Left lung (tissue), 10 donors: Measurements from ENCODE around the gene ARV1. TPM values are rescaled to one million over a fixed set of nuclear protein-coding genes. Genes with fewer than 3 reads are reported as not detected.

Source experiments
- ATAC-seq: fragments of 200-7000 bp; cut with Tn5 transposase; one replicate; pipeline ENCODE4 v1.9.1; 2020; ENCODE audit warnings: moderate library complexity
- DNase-seq, 4 donors: peaks; one replicate each; pipeline ENCODE4 v3.0.0-alpha.2; 2013 to 2020
- H3K27ac ChIP-seq, 2 donors: fragments of 200-600 bp; sonication (generic) in 1 of 2; one replicate each; pipeline versions ENCODE4 v1.5.0 to v1.8.0; 2020 to 2021
- H3K27me3 ChIP-seq, 2 donors: fragments of 200-600 bp; sonication (generic) in 1 of 2; one replicate each; pipeline versions ENCODE4 v1.5.0 to v1.8.0; 2020 to 2021
- H3K36me3 ChIP-seq, 2 donors: fragments of 200-600 bp; sonication (generic) in 1 of 2; one replicate each; pipeline versions ENCODE4 v1.5.0 to v1.8.0; 2020 to 2021
- H3K4me1 ChIP-seq, 2 donors: fragments of 200-600 bp; one replicate each; pipeline ENCODE4 v1.8.0; 2021
- H3K4me3 ChIP-seq, 2 donors: fragments of 200-600 bp; sonication (generic) in 1 of 2; one replicate each; pipeline versions ENCODE4 v1.5.0 to v1.8.0; 2020 to 2021; ENCODE audit warnings: mild to moderate bottlenecking in 1 of 2
- H3K9me3 ChIP-seq, 2 donors: fragments of 200-600 bp; sonication (generic) in 1 of 2; one replicate each; pipeline versions ENCODE4 v1.5.0 to v1.8.0; 2020 to 2021
- intact Hi-C, 2 donors: fragments of 100-400 bp; cut with DNase I; formaldehyde crosslinking; loops; one replicate each; pipeline versions ENCODE4 v1.11.2 to v1.14.2; 2022
- polyA plus RNA-seq, 6 donors: library from polyadenylated mRNA; unstranded; fragments of 120-200 nt; gene quantifications; one replicate each; pipeline ENCODE4 v1.2.1, GENCODE V29; 2013; ENCODE audit not compliant: insufficient read length in 6 of 6
- total RNA-seq, 2 donors: library from RNA; stranded (reverse); fragmentation: NEBNext Ultra II Directional; extraction: Animal tissue kit (Norgen Biotek cat#: 25700); gene quantifications; one replicate each; pipeline ENCODE4 v1.2.1, GENCODE V29; 2021
- TF ChIP-seq, protein P1 (sequence below), 2 donors: fragments of 200-600 bp; sonication (generic) in 1 of 2; IDR thresholded peaks; one replicate each; pipeline versions ENCODE4 v1.5.0 to v1.8.0; 2021; ENCODE audit warnings: antibody characterized with exemption in 2 of 2
- donor health status: DM: no; HTN: yes; CAD: no.
- donor health status: DM: no; HTN: no; CAD: no.

ARV1 gene
- total and polyA plus RNA-seq, 8 donors, result 16.9 to 25.8 (median 23.3) TPM

DNA sequence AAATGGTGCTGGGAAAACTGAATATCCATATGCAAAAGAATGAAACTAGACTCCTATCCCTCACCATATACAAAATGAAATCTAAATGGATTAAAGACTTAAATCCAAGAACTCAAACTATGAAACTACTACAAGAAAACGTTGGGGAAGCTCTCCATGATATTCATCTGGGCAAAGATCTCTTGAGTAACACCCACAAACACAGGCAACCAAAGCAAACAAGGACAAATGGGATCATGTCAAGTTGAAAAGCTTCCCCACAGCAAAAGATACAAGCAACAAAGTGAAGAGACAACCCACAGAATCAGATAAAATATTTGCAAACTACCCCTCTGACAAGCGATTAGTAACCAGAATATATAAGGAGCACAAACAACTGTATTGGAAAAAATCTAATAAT lies 14.0 kb upstream of the ARV1 start:
- peaks cover 0 to 2% of the 10 kb centered on the region in 2 donors for H3K36me3 ChIP-seq
- no peak overlapping the region for H3K4me3 ChIP-seq
- no peak overlapping the region for H3K27ac ChIP-seq
- no peaks in the 10 kb centered on the region for H3K4me1 ChIP-seq
- H3K9me3 ChIP-seq, result no peaks in the 10 kb centered on the region
- ATAC-seq (no peak), DNase-seq (no peak)
- intact Hi-C loops, result no loop called here
- TF ChIP-seq, protein P1, sequence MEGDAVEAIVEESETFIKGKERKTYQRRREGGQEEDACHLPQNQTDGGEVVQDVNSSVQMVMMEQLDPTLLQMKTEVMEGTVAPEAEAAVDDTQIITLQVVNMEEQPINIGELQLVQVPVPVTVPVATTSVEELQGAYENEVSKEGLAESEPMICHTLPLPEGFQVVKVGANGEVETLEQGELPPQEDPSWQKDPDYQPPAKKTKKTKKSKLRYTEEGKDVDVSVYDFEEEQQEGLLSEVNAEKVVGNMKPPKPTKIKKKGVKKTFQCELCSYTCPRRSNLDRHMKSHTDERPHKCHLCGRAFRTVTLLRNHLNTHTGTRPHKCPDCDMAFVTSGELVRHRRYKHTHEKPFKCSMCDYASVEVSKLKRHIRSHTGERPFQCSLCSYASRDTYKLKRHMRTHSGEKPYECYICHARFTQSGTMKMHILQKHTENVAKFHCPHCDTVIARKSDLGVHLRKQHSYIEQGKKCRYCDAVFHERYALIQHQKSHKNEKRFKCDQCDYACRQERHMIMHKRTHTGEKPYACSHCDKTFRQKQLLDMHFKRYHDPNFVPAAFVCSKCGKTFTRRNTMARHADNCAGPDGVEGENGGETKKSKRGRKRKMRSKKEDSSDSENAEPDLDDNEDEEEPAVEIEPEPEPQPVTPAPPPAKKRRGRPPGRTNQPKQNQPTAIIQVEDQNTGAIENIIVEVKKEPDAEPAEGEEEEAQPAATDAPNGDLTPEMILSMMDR (IDR thresholded peaks at IDR 0.05), result no peak
- no peaks in the 10 kb centered on the region for H3K27me3 ChIP-seq

GRCh38 chr1:230965535-230965934 lies 13.4 kb upstream of the ARV1 start:
- H3K36me3 ChIP-seq, result no peaks in the 10 kb centered on the region
- H3K27ac ChIP-seq, result no peak overlapping the region
- TF ChIP-seq, protein P1 (IDR thresholded peaks at IDR 0.05), result no peak
- DNase-seq (no peak), ATAC-seq (no peak)
- intact Hi-C loops, result no loop called here
- H3K9me3 ChIP-seq, result no peaks in the 10 kb centered on the region
- no peaks in the 10 kb centered on the region for H3K27me3 ChIP-seq
- no peaks in the 10 kb centered on the region for H3K4me1 ChIP-seq
- no peak overlapping the region for H3K4me3 ChIP-seq

GRCh38 chr1:230966358-230966873 lies 12.5 kb upstream of the ARV1 start:
- Histone ChIP-seq H3K27me3 (no peaks in the 10 kb centered on the region), H3K36me3 (no peaks in the 10 kb centered on the region), H3K4me3 (no peak overlapping the region), H3K9me3 (no peaks in the 10 kb centered on the region), H3K27ac (no peak overlapping the region), H3K4me1 (no peaks in the 10 kb centered on the region)
- TF ChIP-seq, protein P1 (IDR thresholded peaks at IDR 0.05), result no peak
- intact Hi-C loops, result no loop called here
- no peak for DNase-seq
- ATAC-seq, result no peak

- DNase-seq (no peak), ATAC-seq (no peak)
- Histone ChIP-seq H3K9me3 (no peaks in the 10 kb centered on the region), H3K27me3 (no peaks in the 10 kb centered on the region), H3K4me3 (no peak overlapping the region), H3K36me3 (no peaks in the 10 kb centered on the region), H3K27ac (no peak overlapping the region), H3K4me1 (peaks cover 0 to 20% of the 10 kb centered on the region in 2 donors)
- TF ChIP-seq, protein P1 (IDR thresholded peaks at IDR 0.05), result no peak
- intact Hi-C loops, result no loop called here
Measured at GRCh38 chr1:230970432-230970831, 8.5 kb upstream of the ARV1 start.

DNA sequence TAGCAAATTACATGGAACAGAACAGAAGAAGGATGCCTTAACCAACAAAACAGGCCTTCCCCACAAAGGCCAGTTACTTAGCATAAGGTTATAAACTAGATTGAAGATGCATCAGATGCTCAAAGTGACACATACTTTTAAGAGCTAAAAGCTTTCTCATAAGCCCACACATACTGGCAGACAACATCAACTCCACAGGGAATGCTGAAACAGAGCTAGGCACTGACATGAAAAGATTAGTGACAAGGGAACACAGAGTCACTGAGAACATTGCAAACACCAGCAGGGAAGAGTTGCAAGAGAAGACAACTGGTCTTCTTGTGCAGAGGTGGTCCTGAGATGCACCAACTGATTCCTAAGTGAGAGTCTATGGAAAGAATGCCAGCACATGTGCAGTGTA lies 7.1 kb upstream of the ARV1 start:
- ATAC-seq (no peak), DNase-seq (no peak)
- Histone ChIP-seq H3K4me3 (no peak overlapping the region), H3K9me3 (no peaks in the 10 kb centered on the region), H3K36me3 (peaks cover 0 to 11% of the 10 kb centered on the region in 2 donors), H3K27me3 (no peaks in the 10 kb centered on the region), H3K27ac (no peak overlapping the region), H3K4me1 (peaks cover under 1 to 25% of the 10 kb centered on the region in 2 donors)
- TF ChIP-seq, protein P1 (IDR thresholded peaks at IDR 0.05), result no peak
- intact Hi-C loops, result no loop called here
